RWPE2 (cell line): ENCODE data around the gene PPP1R13B.

Experiments used
- ATAC-seq: fragments of 200-7000 bp; cut with Tn5 transposase; 3 replicates; pipeline ENCODE4 v1.9.1; 2021; ENCODE audit warnings: low read depth
- DNase-seq: peaks from one replicate; pipeline ENCODE4 v3.0.0-alpha.2; 2020; ENCODE audit warnings: low spot score
- H3K27ac ChIP-seq: fragments of 450-650 bp; 2 replicates; pipeline ENCODE4 v1.5.1; 2017; ENCODE audit warnings: mild to moderate bottlenecking; ENCODE audit not compliant: poor library complexity, severe bottlenecking
- H3K27me3 ChIP-seq: fragments of 250-450 bp; sonication (Bioruptor Pico); 2 replicates; pipeline ENCODE4 v1.5.1; 2021; ENCODE audit warnings: mild to moderate bottlenecking, moderate library complexity; ENCODE audit not compliant: insufficient read depth, poor library complexity, severe bottlenecking
- H3K36me3 ChIP-seq: fragments of 250-450 bp; sonication (Bioruptor Pico); 2 replicates; pipeline ENCODE4 v1.5.1; 2020; ENCODE audit warnings: low read depth, mild to moderate bottlenecking, moderate library complexity
- H3K4me1 ChIP-seq: fragments of 250-450 bp; sonication (Bioruptor Pico); 2 replicates; pipeline ENCODE4 v1.5.1; 2021; ENCODE audit warnings: mild to moderate bottlenecking, moderate library complexity; ENCODE audit not compliant: insufficient read depth, poor library complexity, severe bottlenecking
- H3K4me3 ChIP-seq: fragments of 250-450 bp; sonication (Bioruptor Pico); 2 replicates; pipeline ENCODE4 v1.5.1; 2021; ENCODE audit warnings: mild to moderate bottlenecking, moderate library complexity; ENCODE audit not compliant: severe bottlenecking
- H3K9me3 ChIP-seq: fragments of 250-450 bp; sonication (Bioruptor Pico); 2 replicates; pipeline ENCODE4 v1.5.1; 2021; ENCODE audit warnings: mild to moderate bottlenecking, moderate library complexity; ENCODE audit not compliant: severe bottlenecking
- CTCF ChIP-seq: fragments of 450-650 bp; IDR thresholded peaks from one replicate; pipeline ENCODE4 v1.5.1; 2017; ENCODE audit warnings: mild to moderate bottlenecking, moderate library complexity; ENCODE audit not compliant: poor library complexity, severe bottlenecking

The PPP1R13B gene

GRCh38 chr14:103870891-103871595 is 23.7 kb upstream of the PPP1R13B start:
- H3K4me3 ChIP-seq: no peak overlapping the region
- no peaks in the 10 kb centered on the region for H3K27me3 ChIP-seq
- H3K36me3 ChIP-seq: no peaks in the 10 kb centered on the region
- H3K4me1 ChIP-seq: peaks cover 24% of the 10 kb centered on the region
- no peaks in the 10 kb centered on the region for H3K9me3 ChIP-seq
- DNase-seq (no peak), ATAC-seq (no peak)
- H3K27ac ChIP-seq: no peak overlapping the region
- TF ChIP-seq CTCF: no peak

GRCh38 chr14:103870144-103870876 is 22.9 kb upstream of the PPP1R13B start:
- Histone ChIP-seq H3K27ac (no peak overlapping the region), H3K4me3 (no peak overlapping the region), H3K36me3 (no peaks in the 10 kb centered on the region), H3K9me3 (no peaks in the 10 kb centered on the region), H3K27me3 (no peaks in the 10 kb centered on the region), H3K4me1 (peaks cover 24% of the 10 kb centered on the region)
- DNase-seq: no peak
- no peak for ATAC-seq
- TF ChIP-seq CTCF: no peak

GRCh38 chr14:103869406-103870143 is 22.2 kb upstream of the PPP1R13B start:
- ATAC-seq (no peak), DNase-seq (no peak)
- Histone ChIP-seq H3K27ac (no peak overlapping the region), H3K4me3 (no peak overlapping the region), H3K9me3 (no peaks in the 10 kb centered on the region), H3K27me3 (no peaks in the 10 kb centered on the region), H3K4me1 (peaks cover 24% of the 10 kb centered on the region), H3K36me3 (no peaks in the 10 kb centered on the region)
- no peak for TF ChIP-seq CTCF

- peak overlapping the region; percentile 73 for H3K27ac ChIP-seq
- TF ChIP-seq CTCF: no peak
- H3K4me3 ChIP-seq: no peak overlapping the region
- no peaks in the 10 kb centered on the region for H3K27me3 ChIP-seq
- no peaks in the 10 kb centered on the region for H3K36me3 ChIP-seq
- no peaks in the 10 kb centered on the region for H3K9me3 ChIP-seq
- ATAC-seq: peak; percentile 77
- peaks cover 24% of the 10 kb centered on the region for H3K4me1 ChIP-seq
- peak; percentile 87 for DNase-seq
These were observed 21.0 kb upstream of the PPP1R13B start for GRCh38 chr14:103868242-103868897.
